ENCODE measurements around the gene ART5.
A peak's percentile ranks its signal among the peaks of the same experiment; 100 is the strongest.
"Not testable (repeated sequence)": the region's sequence is repeated elsewhere in the genome, so short reads cannot be mapped to it uniquely, and the experiment has no call there.

Gene ART5

GRCh38 chr11:3641701-3642070 is at the start of gene ART5:
Gene ART5, minus strand, starts transcription at chr11:3641992. Its CDS starts 130 bp downstream, at chr11:3641862.
- DNase-seq: no peak

GRCh38 chr11:3686751-3687150 is 45.0 kb upstream of the ART5 start:
- no peak for DNase-seq

DNA sequence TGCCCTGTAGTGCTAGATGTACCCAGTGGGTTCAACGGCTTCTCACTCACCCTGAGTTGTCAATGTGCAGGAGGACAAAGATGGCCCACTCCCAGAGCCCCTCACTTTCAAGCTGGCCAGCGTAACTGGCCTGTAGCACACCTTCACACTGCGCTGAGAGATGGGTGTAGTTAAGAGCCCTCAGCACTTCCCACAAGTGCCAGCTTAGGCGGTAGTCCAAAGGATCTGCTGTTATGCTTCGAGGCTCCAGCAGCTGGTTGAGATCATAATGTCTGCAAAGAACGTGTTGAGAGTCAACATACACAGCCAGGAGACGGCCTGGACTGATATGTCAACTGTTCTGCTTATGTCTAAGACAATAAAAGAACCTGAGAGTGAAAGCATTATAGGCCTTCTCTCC is 44.1 kb upstream of the ART5 start:
- no peak for DNase-seq

GRCh38 chr11:3684819-3685172 is 43.0 kb upstream of the ART5 start:
- no peak for DNase-seq

GRCh38 chr11:3684129-3684818 is 42.5 kb upstream of the ART5 start:
- no peak for DNase-seq

- no peak for DNase-seq
Measured at GRCh38 chr11:3683039-3683438, 41.2 kb upstream of the ART5 start.

DNA sequence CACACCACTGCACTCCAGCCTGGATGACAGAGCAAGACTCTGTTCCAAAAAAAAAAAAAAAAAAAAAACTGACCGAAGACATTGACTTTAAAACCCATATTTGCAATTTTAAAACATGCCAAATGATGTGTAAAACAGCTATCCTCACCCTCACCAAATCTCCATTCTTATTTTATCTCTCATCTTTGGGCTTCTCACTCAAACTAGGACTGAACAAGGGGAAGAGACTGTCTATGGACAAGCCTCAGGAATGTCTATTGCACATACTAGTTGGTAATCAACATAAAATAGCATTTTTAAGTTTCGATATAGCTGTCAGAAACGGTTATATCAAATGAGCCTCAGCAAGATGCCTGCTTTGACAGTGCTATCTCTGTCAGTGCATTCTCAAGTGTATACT is 37.3 kb upstream of the ART5 start:
- no peak for DNase-seq

DNA sequence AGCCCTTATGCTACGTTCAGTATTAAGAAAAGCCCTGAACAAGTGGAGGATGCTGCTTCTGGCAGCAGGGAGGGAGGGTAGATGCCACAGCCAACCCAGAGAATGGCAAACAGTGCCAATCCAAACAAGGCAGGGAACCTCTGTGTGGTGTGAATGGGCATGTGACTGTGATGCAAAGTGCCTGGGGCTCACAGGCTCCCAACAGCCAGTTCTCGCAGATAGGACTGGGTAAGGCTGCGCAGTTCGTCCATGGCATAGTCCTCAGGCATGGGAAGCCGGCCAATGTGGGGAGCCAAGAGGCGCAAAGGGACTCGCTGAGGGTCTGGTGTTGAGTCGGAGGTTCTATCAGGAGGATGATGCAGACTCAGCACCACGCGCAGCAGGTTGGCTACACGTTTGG is 34.2 kb upstream of the ART5 start:
- DNase-seq: no peak

- DNase-seq: peak; percentile 44
Measured at GRCh38 chr11:3674189-3674588, 32.4 kb upstream of the ART5 start.

GRCh38 chr11:3671334-3672254 is 29.8 kb upstream of the ART5 start, which contains the start of gene CHRNA10:
Gene CHRNA10, minus strand, starts transcription at chr11:3671384. Its CDS starts 72 bp downstream, at chr11:3671312.
- DNase-seq: no peak

- DNase-seq: no peak
Measured at GRCh38 chr11:3669742-3670183, 28.0 kb upstream of the ART5 start.

GRCh38 chr11:3669128-3669527 is 27.3 kb upstream of the ART5 start:
- no peak for DNase-seq

DNA sequence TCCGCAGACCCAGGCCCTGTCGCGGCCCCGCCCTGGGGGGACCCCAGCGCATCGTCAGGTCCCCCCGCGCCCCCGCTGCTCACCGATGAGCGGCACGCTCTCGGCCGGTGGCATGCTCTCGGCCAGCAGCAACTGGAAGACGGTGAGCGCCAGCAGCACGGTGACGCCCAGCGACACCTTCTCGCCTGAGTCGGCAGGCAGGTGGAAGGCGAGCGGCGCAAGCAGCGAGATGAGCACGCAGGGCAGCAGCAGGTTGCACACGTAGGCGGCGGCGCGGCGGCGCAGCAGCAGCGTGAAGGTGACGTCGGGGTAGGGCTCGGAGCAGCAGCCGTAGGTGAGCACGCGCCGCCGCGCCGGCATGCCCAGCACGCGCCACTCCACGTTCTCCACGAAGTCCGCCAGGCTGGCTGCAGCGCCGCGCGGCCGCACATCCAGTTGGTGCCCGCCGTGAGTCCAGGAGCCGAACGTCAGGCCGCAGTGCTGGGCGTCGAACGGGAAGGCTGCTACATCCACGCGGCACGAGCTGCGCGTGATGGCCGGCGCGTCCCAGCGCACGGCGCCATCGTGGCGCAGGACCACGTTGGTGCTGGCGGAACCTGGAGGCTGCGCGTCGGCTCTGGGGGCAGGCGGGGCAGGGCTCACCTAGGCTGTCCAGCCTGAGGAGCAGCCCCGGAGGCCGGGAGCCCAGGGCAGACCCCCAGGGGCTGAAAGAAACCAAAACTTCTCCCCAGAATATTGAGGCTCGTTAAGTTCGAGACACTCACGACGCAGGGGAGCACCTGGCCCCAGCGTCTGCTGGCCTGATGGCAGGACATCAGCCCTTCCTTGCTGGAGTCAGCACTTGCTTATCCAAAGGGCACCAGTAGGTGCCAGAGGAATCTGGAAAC is 25.6 kb upstream of the ART5 start:
- no peak for DNase-seq

GRCh38 chr11:3666023-3666530 is 24.3 kb upstream of the ART5 start:
- DNase-seq: no peak

DNA sequence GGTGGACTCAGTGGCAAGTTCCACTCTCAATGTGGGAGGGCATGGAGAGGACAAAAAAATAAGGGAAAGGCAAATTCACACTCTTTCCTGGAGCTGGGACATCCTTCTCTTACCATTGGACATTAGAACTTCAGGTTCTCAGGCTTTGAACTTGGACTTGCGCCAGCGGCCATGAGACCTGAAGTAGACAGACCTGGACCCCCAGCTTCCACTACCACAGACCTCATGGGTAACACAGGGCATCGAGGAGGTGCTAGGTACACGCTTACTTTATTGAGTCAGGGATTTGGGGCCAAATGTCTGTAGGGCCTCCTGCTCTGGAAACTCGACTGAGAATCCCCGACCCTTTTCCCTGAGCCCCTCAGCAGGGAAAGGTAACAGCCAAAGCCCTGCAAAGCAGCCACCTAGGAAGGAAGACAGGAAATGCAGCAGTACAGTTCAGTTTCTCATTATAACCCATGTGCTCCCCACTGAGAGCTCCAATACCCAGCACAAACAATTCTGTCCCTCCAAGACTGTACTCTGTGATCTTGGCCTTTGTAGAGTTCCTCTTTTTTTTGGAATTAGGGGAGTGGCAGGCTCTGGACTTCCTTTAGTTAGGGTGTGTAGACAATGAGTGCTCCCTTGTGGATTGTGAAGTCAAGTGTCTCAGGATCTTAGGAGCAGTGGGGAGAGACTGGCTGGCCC is 23.7 kb upstream of the ART5 start:
- no peak for DNase-seq

GRCh38 chr11:3664032-3664630 is 22.3 kb upstream of the ART5 start:
- DNase-seq: no peak

DNA sequence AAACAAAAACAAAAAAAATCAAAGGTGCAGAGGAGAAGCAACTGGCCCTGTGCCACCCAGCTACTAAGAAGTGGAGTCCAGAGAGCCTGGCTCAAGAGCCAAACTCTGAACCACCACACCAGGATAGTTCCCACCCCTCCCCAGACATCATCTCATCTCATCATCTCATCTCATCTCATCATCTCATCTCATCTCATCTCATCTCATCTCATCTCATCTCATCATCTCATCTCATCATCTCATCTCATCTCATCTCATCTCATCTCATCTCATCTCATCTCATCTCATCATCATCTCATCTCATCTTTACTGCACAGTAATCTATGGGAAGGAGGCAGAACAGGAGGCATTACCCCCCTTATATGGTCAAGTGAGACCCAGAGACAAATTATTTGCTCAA is 21.1 kb upstream of the ART5 start:
- DNase-seq: no peak

DNA sequence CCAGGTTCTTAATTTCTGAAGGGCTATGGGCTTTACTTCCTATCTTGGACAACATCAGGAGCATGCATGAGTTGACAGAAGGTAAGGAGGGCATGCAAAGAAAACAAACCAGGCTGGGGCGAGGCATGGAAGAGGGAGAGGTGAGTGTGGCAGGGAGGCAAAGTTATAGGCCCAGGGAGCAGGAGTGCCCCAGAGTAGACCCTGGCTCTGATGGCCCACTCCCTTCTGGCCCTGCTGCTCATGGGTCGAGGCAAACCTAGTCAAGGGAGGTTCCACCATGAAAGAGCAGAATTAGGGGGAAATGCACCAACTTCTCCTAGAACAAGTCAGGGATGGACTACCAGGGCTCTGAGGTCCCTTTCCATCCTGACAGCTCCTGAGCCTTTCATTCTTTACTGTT is 19.2 kb upstream of the ART5 start:
- no peak for DNase-seq

DNA sequence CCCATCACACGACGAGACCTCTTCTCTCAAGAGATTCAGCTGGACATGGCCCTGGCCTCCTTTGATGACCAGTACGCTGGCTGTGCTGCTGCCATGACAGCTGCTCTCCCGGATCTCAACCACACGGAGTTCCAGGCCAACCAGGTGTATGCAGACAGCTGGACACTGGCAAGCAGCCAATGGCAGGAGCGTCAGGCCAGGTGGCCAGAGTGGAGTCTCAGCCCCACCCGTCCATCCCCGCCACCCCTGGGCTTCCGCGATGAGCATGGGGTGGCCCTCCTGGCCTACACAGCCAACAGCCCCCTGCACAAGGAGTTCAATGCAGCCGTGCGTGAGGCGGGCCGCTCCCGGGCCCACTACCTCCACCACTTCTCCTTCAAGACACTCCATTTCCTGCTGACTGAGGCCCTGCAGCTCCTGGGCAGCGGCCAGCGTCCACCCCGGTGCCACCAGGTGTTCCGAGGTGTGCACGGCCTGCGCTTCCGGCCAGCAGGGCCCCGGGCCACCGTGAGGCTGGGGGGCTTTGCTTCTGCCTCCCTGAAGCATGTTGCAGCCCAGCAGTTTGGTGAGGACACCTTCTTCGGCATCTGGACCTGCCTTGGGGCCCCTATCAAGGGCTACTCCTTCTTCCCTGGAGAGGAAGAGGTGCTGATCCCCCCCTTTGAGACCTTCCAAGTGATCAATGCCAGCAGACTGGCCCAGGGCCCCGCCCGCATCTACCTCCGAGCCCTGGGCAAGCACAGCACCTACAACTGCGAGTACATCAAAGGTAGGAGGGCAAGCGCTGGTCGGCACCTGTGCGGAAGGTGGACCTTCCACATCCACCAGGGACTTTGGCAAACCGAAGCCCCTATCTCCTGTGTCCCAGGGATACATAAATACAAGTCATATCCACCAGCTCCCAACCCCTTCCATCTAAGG is 18.1 kb upstream of the ART5 start:
- no peak for DNase-seq

- no peak for DNase-seq
Measured at GRCh38 chr11:3658252-3658651, 16.5 kb upstream of the ART5 start.

DNA sequence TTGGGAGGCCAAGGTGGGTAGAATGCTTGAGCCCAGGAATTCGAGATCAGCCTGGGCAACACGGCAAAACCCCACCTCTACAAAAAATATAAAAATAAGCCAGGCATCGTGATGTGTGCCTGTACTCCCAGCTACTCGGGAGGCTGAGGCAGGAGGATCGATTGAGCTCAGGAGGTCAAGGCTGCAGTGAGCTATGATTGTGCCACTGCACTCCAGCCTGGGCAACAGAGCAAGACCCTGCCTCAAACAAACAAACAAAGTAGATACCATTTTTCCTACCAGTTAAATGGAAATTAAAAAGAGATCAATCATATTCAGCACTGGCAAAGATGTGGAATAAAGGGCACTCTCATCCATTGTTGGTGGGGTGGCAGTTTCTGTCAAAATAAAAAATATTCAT is 15.5 kb upstream of the ART5 start:
- DNase-seq: not testable (repeated sequence)
